Endothelial cell of umbilical vein (primary cell): ENCODE data around the gene MAN1A1. TPM values are rescaled to one million over a fixed set of nuclear protein-coding genes. Genes with fewer than 3 reads are reported as not detected.

Experiments used
- BruUV-seq: library from RNA; stranded (reverse); fragments of 400-500 nt; replicated peaks from 2 replicates; lab custom pipeline; 2021; lab: Mats Ljungman, UMichigan
- CTCF ChIA-PET: fragments of 300-600, 350-600 bp; sonication (Branson Sonifier 250); formaldehyde crosslinking; loops from one replicate; lab custom pipeline; 2021; ENCODE audit warnings: antibody characterized with exemption, inconsistent platforms; lab: Charles Lee
- POLR2A ChIA-PET: fragments of 300-600, 350-600 bp; sonication (Branson Sonifier 250); formaldehyde crosslinking; loops from one replicate; lab custom pipeline; 2021; ENCODE audit warnings: antibody characterized with exemption, inconsistent platforms; lab: Charles Lee
- DNase-seq: peaks from one replicate; pipeline ENCODE4 v3.0.0-alpha.2; 2011; ENCODE audit warnings: low read depth, low spot score
- FAIRE-seq: peaks from 2 replicates; lab custom pipeline; 2011; peaks lifted over from hg19 to GRCh38; lab: Jason Lieb, UNC
- H2AFZ ChIP-seq: 2 replicates; pipeline ENCODE4 v1.6.0; 2012; ENCODE audit warnings: low read depth, low read length, control low read depth, inconsistent platforms
- H3K27ac ChIP-seq: 2 replicates; pipeline ENCODE4 v1.5.1; 2011; ENCODE audit warnings: low read depth, mild to moderate bottlenecking, control low read depth, low read length, moderate library complexity; ENCODE audit not compliant: insufficient read depth
- H3K27me3 ChIP-seq, 2 experiments: 2 replicates each; pipeline versions ENCODE4 v1.6.0 to v1.6.1; 2011; ENCODE audit warnings: low read length in 2 of 2, mixed read lengths in 1 of 2; ENCODE audit not compliant: control insufficient read depth in 2 of 2, insufficient read depth in 2 of 2
- H3K36me3 ChIP-seq, 2 experiments: 2 replicates in 1 of 2; 3 replicates in 1 of 2; pipeline ENCODE4 v1.5.1; 2011; ENCODE audit warnings: low read length in 2 of 2, mild to moderate bottlenecking in 1 of 2, moderate library complexity in 1 of 2; ENCODE audit not compliant: control insufficient read depth in 2 of 2, insufficient read depth in 2 of 2; ENCODE audit errors: extremely low read depth in 1 of 2
- H3K4me1 ChIP-seq: 3 replicates; pipeline ENCODE4 v1.5.1; 2011; ENCODE audit warnings: mild to moderate bottlenecking, low read length; ENCODE audit not compliant: control insufficient read depth, insufficient read depth; ENCODE audit errors: extremely low read depth
- H3K4me2 ChIP-seq: 2 replicates; pipeline ENCODE4 v1.6.1; 2011; ENCODE audit warnings: low read length, control low read depth, mixed read lengths; ENCODE audit not compliant: insufficient read depth
- H3K4me3 ChIP-seq, 3 experiments: fragments of 200-600 bp in 1 of 3; sonication (generic), shearing (Covaris generic) in 1 of 3; replicated peaks in 1 of 3; 2 replicates each; pipeline ENCODE4 v1.5.1; 2011 to 2016; ENCODE audit warnings: control low read depth in 3 of 3, low read length in 3 of 3, mild to moderate bottlenecking in 2 of 3, inconsistent platforms in 1 of 3, low read depth in 1 of 3, moderate library complexity in 1 of 3; ENCODE audit not compliant: insufficient read depth in 1 of 3
- H3K79me2 ChIP-seq: 2 replicates; pipeline ENCODE4 v1.6.0; 2012; ENCODE audit warnings: low read length, inconsistent platforms; ENCODE audit not compliant: control insufficient read depth, insufficient read depth
- H3K9ac ChIP-seq: replicated peaks from 2 replicates; pipeline ENCODE3; 2011; ENCODE audit warnings: low read length, control low read depth; ENCODE audit not compliant: insufficient read depth; ENCODE audit errors: extremely low read depth
- H3K9me1 ChIP-seq: replicated peaks from 3 replicates; pipeline ENCODE4 v1.6.0; 2011; ENCODE audit warnings: mild to moderate bottlenecking, low read length; ENCODE audit not compliant: control insufficient read depth, insufficient read depth; ENCODE audit errors: extremely low read depth
- H3K9me3 ChIP-seq: replicated peaks from 2 replicates; pipeline ENCODE4 v1.5.1; 2012; ENCODE audit warnings: low read length, inconsistent platforms; ENCODE audit not compliant: control insufficient read depth, insufficient read depth
- H4K20me1 ChIP-seq: replicated peaks from 2 replicates; pipeline ENCODE3; 2011; ENCODE audit warnings: mild to moderate bottlenecking, low read length; ENCODE audit not compliant: control insufficient read depth, insufficient read depth; ENCODE audit errors: extremely low read depth
- EZH2 ChIP-seq: IDR thresholded peaks from 2 replicates; pipeline ENCODE4 v1.6.1; 2012; ENCODE audit warnings: borderline replicate concordance, low read depth, mild to moderate bottlenecking, moderate library complexity, low read length, inconsistent platforms; ENCODE audit not compliant: severe bottlenecking
- FOS ChIP-seq: IDR thresholded peaks from 2 replicates; pipeline ENCODE4 v1.6.1; 2011; ENCODE audit warnings: mild to moderate bottlenecking, low read length, moderate library complexity, borderline replicate concordance; ENCODE audit not compliant: insufficient read depth
- GATA2 ChIP-seq: IDR thresholded peaks from 2 replicates; pipeline ENCODE4 v1.7.0; 2011; ENCODE audit warnings: low read depth, mild to moderate bottlenecking, moderate library complexity, mixed read lengths, low read length; ENCODE audit not compliant: insufficient read length, insufficient read depth
- JUN ChIP-seq: IDR thresholded peaks from 2 replicates; pipeline ENCODE4 v1.6.1; 2011; ENCODE audit warnings: borderline replicate concordance, low read depth; ENCODE audit not compliant: insufficient read length, insufficient read depth
- MAX ChIP-seq: IDR thresholded peaks from 2 replicates; pipeline ENCODE4 v1.6.1; 2011; ENCODE audit not compliant: insufficient read depth, insufficient read length
- MYC ChIP-seq: IDR thresholded peaks from one replicate; pipeline ENCODE4 v1.6.1; 2011; ENCODE audit warnings: mild to moderate bottlenecking, low read depth, low read length
- POLR2A ChIP-seq: IDR thresholded peaks from 2 replicates; pipeline ENCODE4 v1.6.1; 2012; ENCODE audit warnings: low read depth, mild to moderate bottlenecking, control low read depth, low read length
- POLR2AphosphoS5 ChIP-seq: IDR thresholded peaks from 2 replicates; pipeline ENCODE4 v1.6.1; 2012; ENCODE audit warnings: low read depth, mild to moderate bottlenecking, control low read depth, low read length, moderate library complexity; ENCODE audit not compliant: insufficient read depth
- dilution Hi-C: fragments of 300-500 bp; cut with MboI; formaldehyde crosslinking; loops from one replicate; pipeline ENCODE4 v1.15.0; 2019; ENCODE audit warnings: low sequenced_read_pairs; ENCODE audit not compliant: extremely low pct_ligation_motif_present
- intact Hi-C: fragments of 100-400 bp; cut with micrococcal nuclease; formaldehyde crosslinking; loops from one replicate; pipeline ENCODE4 v1.10.0; 2022
- polyA plus RNA-seq, 4 experiments: library from polyadenylated mRNA; depleted of rRNA in 3 of 4; stranded (reverse) in 3 of 4; unstranded in 1 of 4; fragments of >200 nt; gene quantifications; 2 replicates each; pipeline versions ENCODE4 v1.2.1 to v1.2.3, GENCODE V29; 2011 to 2012; ENCODE audit warnings: missing spikeins in 1 of 4
- total RNA-seq: library from RNA; stranded (reverse); gene quantifications from 2 replicates; pipeline ENCODE4 v1.2.3, GENCODE V29; 2021
- TF ChIP-seq, protein P1 (sequence below), 2 donors: IDR thresholded peaks; 1 replicate in 1 of 2; 2 replicates in 1 of 2; pipeline ENCODE4 v1.5.1; 2011; ENCODE audit warnings: low read length in 2 of 2, mild to moderate bottlenecking in 2 of 2, moderate library complexity in 2 of 2, control low read depth in 1 of 2, inconsistent platforms in 1 of 2, low read depth in 1 of 2; ENCODE audit not compliant: insufficient read depth in 1 of 2; ENCODE audit errors: extremely low read depth in 1 of 2

Gene MAN1A1
- total and polyA plus RNA-seq, 2 donors (not counting 3 experiments of a cell fraction or from before 2014, with no cell fraction given): 3.3 to 12.9 TPM

DNA sequence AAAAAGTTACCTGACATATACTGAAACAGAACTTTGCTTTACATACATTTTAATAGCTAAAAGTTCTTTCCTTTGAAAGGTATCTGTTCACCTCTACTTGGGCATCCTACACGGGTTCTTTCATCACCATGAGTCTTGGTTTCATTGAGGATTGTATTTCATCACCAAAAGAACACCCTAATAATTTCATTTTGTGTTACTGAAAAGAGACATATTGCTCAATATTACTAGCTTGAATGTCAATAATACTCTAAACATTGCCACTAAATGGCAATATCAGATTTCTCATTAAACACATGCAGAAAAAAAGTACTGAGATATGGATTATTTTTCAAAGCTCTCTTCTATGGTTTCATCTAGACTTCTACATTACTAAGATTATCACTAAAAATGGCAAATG is 30.8 kb downstream of the MAN1A1 start:
- no peaks in the 10 kb centered on the region for H3K27me3 ChIP-seq

More for the DNA sequence above, 30.8 kb downstream of the MAN1A1 start:
- CTCF ChIA-PET: no interaction called here
- Histone ChIP-seq H3K9ac (no peak overlapping the region), H3K9me1 (no peaks in the 10 kb centered on the region), H3K4me2 (no peak overlapping the region), H3K27ac (no peak overlapping the region), H3K36me3 (no peaks in the 10 kb centered on the region), H3K4me3 (no peak overlapping the region), H2AFZ (no peak overlapping the region), H3K79me2 (no peaks in the 10 kb centered on the region), H4K20me1 (no peaks in the 10 kb centered on the region), H3K4me1 (no peaks in the 10 kb centered on the region), H3K9me3 (no peaks in the 10 kb centered on the region)
- DNase-seq (no peak), FAIRE-seq (no peak)
- no TSS peak for BruUV-seq
- dilution Hi-C loops (no loop called here), intact Hi-C loops (no loop called here)
- POLR2A ChIA-PET: no interaction called here
- no peak for TF ChIP-seq JUN
- TF ChIP-seq GATA2: no peak
- TF ChIP-seq, protein P1, sequence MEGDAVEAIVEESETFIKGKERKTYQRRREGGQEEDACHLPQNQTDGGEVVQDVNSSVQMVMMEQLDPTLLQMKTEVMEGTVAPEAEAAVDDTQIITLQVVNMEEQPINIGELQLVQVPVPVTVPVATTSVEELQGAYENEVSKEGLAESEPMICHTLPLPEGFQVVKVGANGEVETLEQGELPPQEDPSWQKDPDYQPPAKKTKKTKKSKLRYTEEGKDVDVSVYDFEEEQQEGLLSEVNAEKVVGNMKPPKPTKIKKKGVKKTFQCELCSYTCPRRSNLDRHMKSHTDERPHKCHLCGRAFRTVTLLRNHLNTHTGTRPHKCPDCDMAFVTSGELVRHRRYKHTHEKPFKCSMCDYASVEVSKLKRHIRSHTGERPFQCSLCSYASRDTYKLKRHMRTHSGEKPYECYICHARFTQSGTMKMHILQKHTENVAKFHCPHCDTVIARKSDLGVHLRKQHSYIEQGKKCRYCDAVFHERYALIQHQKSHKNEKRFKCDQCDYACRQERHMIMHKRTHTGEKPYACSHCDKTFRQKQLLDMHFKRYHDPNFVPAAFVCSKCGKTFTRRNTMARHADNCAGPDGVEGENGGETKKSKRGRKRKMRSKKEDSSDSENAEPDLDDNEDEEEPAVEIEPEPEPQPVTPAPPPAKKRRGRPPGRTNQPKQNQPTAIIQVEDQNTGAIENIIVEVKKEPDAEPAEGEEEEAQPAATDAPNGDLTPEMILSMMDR (IDR thresholded peaks at IDR 0.05; ENCODE audit: extremely low read depth in 1 of 2, insufficient read depth in 1 of 2, low read depth in 1 of 2, low read length in 2 of 2): no peak
- TF ChIP-seq EZH2: no peak
- TF ChIP-seq MYC: no peak
- TF ChIP-seq POLR2AphosphoS5: no peak
- no peak for TF ChIP-seq FOS
- no peak for TF ChIP-seq MAX
- TF ChIP-seq POLR2A: no peak
